Raji (cell line): ENCODE results near the gene MTHFD1L.

ENCODE experiments used
- POLR2A ChIP-seq: IDR thresholded peaks from 2 replicates; pipeline ENCODE4 v1.6.1; 2011; ENCODE audit warnings: low read depth, low read length, control low read depth; ENCODE audit not compliant: insufficient read depth

The MTHFD1L gene

DNA sequence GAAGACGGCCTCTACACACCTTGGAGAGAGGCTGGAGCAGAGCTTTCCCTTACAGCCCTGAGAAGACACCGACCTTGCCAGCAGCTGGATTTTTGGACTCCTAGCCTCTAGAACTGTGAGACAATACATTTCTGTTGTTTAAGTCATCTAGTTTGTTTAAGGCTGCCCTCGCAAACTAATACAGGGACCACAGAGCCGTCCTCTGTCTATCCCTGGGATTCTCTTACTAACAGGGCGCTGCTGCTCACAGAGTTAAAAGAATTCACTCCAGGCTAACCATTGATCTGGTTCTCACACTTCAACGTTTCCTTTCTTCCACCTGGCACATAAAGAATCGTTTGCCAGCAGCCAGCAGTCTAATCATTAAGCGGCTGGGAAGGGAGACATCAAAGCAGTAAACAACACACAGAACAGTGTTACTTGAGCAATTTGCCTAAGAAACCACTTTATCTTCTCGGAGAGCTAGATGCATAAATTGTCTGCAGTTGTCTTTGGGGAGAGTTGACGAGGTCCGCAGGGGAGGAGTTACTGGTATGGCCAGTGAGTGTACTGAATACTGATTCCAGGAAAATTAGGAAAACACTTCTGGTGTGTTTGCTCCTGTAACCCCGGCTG is 270.7 kb downstream of the MTHFD1L start:
- no peak for TF ChIP-seq POLR2A

DNA sequence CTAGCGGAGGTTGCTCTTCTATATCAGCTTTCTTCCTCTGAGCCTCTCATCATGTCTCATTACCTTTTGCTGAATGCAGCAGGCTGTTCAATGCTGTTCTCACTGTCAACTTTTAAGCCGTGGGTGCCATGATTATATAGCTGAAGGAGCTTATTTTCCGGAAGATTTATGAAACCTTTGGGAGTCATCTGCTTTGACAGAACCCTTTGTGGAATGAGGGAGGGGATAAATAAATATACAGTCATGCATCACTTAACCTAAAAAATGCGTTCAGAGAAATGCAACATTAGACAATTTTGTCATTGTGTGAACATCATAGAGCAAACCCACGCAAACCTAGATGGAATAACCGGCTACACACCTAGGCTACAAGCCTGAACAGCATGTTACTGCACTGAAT is 272.0 kb downstream of the MTHFD1L start:
- no peak for TF ChIP-seq POLR2A

DNA sequence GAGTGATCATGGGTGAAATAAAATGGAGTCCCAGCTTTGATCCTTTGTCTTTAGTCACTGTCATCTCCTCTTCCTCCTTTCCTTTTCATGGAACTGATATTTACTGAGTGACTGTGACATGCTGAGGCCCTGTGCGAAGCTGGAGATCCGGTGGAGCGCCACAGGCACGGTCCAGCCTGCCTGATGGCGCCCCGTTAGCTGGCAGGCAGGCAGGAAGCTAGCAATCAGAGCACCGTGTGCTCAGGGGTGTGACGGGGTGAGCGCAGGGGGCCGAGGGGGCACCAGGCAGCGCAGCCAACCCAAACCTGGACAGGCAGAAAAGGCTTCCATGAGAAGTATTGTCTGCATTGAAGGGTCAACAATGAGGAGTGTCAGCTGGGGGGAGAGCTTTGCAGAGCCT is 274.0 kb downstream of the MTHFD1L start:
- TF ChIP-seq POLR2A, result no peak

DNA sequence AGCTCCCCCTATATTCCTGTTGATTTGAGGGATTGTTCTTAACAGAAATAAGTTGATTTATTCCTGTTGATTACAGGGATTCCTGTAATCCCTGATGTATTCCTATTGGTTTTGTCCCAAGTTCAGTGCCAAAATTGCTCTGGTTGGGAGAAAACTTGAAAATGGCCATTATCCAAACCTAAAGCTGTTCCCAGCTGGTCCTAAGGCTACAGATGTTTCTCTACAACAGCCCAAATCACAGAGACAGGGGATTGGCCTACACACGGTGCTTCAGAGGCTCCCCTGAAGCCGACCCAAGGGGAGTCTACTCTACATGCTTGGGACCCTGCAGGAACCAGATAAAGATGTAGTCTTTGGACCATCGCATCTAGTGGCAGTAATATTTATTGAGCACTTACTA is 275.3 kb downstream of the MTHFD1L start:
- TF ChIP-seq POLR2A, result no peak

DNA sequence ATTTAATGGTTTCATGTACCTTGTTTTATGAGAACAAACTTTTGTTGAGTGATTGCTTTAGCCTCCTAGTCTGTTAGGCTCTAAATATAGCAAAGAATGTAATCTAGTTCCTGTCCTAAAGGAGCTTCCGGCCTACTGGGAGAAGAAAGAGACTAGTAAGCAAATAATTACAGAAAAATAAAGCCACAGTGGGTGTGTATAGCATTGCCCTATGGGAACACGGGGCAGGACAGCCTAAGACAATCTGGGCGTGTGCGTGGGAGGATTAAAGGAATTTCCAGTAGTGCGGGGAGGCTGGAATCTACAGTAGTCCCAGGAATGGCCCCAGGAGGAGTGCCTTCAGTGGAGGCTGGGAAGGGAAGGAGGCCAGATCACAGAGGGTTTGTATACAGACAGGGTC is 276.2 kb downstream of the MTHFD1L start:
- no peak for TF ChIP-seq POLR2A

DNA sequence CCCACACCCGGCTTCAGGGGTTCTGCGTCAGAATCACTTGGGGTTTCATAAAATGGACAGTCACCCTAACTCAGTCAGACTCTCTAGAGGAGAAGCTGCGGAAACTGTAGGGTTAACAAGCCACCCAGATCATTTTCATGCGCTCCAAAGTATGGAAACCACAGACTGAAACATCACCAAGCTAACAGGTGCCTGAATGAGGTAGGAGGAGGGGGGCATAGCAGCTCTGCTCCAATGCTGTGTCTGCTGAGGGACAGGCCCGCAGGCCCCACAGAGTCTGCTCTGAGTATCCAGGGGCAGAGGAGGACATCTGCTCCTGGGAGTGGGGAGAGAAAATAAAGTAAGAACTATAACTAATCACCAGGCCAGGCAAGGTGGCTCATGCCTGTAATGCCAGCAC is 277.2 kb downstream of the MTHFD1L start:
- no peak for TF ChIP-seq POLR2A

DNA sequence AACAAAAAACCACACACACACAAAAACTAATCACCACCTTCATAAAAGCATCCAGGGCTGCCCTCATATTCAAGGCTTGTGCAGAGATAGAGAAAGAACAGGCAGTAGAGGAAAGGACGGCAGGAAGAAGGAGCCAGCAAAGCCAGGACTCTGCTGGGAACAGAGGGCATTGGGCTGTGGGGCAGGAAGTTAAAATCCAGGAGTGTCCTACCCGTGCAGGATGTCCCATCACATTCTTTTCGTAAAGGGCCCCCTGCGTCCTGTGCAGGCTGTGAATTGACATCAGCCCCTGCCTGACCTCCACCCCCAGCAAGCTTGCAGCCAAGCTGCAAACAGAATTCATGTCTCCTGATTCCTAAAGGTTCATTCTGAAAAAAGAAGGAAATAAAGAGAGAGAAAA is 277.8 kb downstream of the MTHFD1L start:
- no peak for TF ChIP-seq POLR2A

DNA sequence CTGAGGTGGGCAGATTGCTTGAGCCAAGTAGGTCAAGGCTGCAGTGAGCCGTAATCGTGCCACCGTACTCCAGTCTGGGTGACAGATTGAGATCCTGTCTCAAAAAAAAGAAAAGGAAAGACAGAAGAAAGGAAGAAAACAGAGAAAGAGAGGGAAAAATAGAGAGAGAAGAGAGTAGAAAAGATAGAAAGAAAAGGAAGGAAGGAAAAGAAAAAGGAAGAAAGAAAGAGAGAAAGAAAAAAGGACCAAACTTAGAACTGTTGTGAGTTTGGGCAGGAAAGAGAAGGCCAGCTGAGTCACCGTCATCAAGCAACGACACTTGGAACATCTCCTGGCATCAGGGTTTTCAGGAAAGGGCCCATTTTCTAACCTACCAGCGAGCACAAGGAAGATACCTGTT is 278.3 kb downstream of the MTHFD1L start:
- TF ChIP-seq POLR2A, result no peak

DNA sequence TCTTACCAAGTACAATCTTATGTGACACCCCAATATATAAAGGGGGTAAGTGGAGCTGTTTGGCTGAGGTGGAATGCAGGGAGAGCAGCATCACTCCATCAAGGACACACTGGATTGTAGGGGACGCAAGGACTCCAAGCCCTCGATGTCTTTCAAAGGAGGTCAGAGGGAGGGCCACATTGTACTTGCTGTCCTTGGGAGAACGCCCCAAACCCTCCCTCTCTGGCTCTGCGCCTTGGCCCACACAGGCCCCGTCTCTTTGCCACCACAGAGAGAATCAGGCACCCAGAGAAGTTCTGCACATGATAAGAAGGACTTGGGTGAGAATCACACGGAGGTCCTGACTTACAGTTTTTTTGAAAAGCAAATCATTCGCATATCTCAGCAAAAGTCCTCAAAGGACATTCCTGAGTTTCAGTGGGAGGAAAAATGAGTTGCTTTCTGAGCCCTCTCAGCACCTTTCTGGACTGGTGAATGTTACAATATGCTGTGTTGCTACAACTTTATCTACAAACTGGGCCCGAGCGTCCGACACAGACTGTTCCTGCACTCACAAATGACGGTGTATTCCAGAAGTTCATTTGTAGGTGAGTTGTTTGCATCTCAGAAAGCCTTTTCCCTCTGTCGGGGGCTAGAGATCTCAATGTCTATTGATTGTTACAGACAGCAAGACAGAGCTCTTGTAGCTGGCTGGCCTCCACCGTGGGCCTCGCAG is 281.8 kb downstream of the MTHFD1L start:
- no peak for TF ChIP-seq POLR2A

DNA sequence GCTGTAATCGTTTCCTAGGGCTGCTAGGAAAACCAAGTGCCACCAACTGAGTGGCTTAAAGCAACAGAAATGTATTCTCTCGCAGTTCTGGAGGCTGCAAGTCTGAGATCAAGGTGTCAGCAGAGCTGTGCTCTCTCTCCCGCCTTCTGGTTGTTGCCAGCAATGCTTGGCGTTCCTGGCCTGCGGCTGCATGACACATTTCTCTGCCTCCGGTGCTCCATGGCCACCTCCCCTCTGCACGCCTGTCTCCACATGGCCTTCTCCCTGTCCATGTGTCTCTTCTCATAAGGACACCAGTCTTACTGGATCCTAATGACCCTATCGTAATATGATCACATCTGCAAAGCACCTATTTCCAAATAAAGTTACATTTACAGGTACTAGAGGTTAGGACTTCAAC is 282.6 kb downstream of the MTHFD1L start:
- no peak for TF ChIP-seq POLR2A

DNA sequence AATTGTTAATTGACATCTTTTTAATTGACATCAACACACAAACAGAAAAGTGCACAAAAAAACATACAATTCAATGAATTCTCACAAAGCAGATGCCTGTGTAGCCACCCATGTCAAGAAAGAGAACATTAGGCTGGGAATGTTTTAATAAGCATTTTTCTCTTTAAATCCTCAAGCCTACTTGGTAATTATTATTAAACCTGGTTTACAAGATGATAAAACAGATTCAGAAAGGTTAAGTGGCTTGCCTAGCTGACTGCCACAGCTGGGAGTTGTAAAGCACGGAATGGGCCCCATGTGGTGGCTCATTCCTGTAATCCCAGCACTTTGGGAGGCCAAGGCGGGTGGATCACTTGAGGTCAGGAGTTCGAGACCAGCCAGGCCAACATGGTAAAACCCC is 284.3 kb downstream of the MTHFD1L start:
- no peak for TF ChIP-seq POLR2A
